ENCODE data around the gene BHLHE40. TPM values are rescaled to one million over a fixed set of nuclear protein-coding genes. Genes with fewer than 3 reads are reported as not detected.

BHLHE40 gene
- total and polyA plus RNA-seq, 2 experiments from 2014 or later, result 1.7 to 2.2 TPM

DNA sequence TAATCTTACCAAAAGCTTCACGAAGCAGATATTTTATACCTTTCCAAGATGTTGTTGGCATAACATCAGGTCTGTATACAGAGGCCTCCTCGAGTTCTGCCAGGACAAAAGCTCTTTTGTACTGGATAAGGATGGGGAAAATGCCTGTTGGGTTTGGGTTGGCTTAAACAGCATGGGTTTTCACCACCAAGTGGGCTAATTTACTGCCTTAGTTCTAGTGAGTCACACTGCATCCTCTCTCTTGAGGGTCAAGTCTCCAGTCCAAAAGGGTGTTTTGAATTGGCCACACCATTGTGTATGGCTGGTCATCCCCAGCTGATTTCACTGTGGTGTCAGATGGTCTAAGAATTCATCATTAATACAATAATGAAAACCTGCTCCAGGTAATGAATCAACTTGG, 26.1 kb upstream of the BHLHE40 start:
- Histone ChIP-seq H4K20me1 (replicated peaks; ENCODE audit: insufficient read depth) (no peaks in the 10 kb centered on the region), H2AFZ (no peak overlapping the region), H3K9me2 (ENCODE audit: insufficient read depth) (peaks cover 7% of the 10 kb centered on the region; the same call in 1 of the 2 replicates), H3K79me2 (replicated peaks; ENCODE audit: insufficient read depth) (no peaks in the 10 kb centered on the region), H3K27ac (ENCODE audit: low read depth) (no peak overlapping the region), H3K27me3 (ENCODE audit: insufficient read depth) (no peaks in the 10 kb centered on the region), H3K4me1 (ENCODE audit: insufficient read depth) (no peaks in the 10 kb centered on the region; the same call in 1 of the 2 replicates), H3K4me3 (no peak overlapping the region), H3K4me2 (no peak overlapping the region), H3K36me3 (ENCODE audit: insufficient read depth) (no peaks in the 10 kb centered on the region), H3F3A (replicated peaks; ENCODE audit: low read depth) (no peaks in the 10 kb centered on the region)
- Mint-ChIP-seq H3K4me1 (peaks cover 13% of the 10 kb centered on the region; the same call in 2 of the 3 replicates), H3K4me3 (no peak overlapping the region), H3K27me3 (ENCODE audit: insufficient read depth, low read depth, poor library complexity) (no peaks in the 10 kb centered on the region), H3K36me3 (ENCODE audit: low read depth) (no peaks in the 10 kb centered on the region), H3K27ac (no peak overlapping the region), H3K9me3 (peaks cover 4% of the 10 kb centered on the region; the same call in 1 of the 3 replicates)
- ATAC-seq, result no peak; the same call in 2 of the 3 replicates
- TF ChIP-seq ZNF114 (CRISPR knock-in tag; IDR thresholded peaks at IDR 0.05) (no peak), EZH2 (IDR thresholded peaks at IDR 0.05; ENCODE audit: low read depth, unreplicated experiment) (no peak), ZNF331 (CRISPR knock-in tag; IDR thresholded peaks at IDR 0.05; ENCODE audit: low read depth) (no peak), CREB1 (CRISPR knock-in tag; IDR thresholded peaks at IDR 0.05; ENCODE audit: low read depth) (no peak), NANOG (IDR thresholded peaks at IDR 0.05; ENCODE audit: borderline replicate concordance) (no peak), EZH2phosphoT487 (IDR thresholded peaks at IDR 0.05; ENCODE audit: unreplicated experiment) (no peak)
- TF ChIP-seq, protein P1, sequence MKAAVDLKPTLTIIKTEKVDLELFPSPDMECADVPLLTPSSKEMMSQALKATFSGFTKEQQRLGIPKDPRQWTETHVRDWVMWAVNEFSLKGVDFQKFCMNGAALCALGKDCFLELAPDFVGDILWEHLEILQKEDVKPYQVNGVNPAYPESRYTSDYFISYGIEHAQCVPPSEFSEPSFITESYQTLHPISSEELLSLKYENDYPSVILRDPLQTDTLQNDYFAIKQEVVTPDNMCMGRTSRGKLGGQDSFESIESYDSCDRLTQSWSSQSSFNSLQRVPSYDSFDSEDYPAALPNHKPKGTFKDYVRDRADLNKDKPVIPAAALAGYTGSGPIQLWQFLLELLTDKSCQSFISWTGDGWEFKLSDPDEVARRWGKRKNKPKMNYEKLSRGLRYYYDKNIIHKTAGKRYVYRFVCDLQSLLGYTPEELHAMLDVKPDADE (IDR thresholded peaks at IDR 0.05), result no peak
- TF ChIP-seq, protein P2, sequence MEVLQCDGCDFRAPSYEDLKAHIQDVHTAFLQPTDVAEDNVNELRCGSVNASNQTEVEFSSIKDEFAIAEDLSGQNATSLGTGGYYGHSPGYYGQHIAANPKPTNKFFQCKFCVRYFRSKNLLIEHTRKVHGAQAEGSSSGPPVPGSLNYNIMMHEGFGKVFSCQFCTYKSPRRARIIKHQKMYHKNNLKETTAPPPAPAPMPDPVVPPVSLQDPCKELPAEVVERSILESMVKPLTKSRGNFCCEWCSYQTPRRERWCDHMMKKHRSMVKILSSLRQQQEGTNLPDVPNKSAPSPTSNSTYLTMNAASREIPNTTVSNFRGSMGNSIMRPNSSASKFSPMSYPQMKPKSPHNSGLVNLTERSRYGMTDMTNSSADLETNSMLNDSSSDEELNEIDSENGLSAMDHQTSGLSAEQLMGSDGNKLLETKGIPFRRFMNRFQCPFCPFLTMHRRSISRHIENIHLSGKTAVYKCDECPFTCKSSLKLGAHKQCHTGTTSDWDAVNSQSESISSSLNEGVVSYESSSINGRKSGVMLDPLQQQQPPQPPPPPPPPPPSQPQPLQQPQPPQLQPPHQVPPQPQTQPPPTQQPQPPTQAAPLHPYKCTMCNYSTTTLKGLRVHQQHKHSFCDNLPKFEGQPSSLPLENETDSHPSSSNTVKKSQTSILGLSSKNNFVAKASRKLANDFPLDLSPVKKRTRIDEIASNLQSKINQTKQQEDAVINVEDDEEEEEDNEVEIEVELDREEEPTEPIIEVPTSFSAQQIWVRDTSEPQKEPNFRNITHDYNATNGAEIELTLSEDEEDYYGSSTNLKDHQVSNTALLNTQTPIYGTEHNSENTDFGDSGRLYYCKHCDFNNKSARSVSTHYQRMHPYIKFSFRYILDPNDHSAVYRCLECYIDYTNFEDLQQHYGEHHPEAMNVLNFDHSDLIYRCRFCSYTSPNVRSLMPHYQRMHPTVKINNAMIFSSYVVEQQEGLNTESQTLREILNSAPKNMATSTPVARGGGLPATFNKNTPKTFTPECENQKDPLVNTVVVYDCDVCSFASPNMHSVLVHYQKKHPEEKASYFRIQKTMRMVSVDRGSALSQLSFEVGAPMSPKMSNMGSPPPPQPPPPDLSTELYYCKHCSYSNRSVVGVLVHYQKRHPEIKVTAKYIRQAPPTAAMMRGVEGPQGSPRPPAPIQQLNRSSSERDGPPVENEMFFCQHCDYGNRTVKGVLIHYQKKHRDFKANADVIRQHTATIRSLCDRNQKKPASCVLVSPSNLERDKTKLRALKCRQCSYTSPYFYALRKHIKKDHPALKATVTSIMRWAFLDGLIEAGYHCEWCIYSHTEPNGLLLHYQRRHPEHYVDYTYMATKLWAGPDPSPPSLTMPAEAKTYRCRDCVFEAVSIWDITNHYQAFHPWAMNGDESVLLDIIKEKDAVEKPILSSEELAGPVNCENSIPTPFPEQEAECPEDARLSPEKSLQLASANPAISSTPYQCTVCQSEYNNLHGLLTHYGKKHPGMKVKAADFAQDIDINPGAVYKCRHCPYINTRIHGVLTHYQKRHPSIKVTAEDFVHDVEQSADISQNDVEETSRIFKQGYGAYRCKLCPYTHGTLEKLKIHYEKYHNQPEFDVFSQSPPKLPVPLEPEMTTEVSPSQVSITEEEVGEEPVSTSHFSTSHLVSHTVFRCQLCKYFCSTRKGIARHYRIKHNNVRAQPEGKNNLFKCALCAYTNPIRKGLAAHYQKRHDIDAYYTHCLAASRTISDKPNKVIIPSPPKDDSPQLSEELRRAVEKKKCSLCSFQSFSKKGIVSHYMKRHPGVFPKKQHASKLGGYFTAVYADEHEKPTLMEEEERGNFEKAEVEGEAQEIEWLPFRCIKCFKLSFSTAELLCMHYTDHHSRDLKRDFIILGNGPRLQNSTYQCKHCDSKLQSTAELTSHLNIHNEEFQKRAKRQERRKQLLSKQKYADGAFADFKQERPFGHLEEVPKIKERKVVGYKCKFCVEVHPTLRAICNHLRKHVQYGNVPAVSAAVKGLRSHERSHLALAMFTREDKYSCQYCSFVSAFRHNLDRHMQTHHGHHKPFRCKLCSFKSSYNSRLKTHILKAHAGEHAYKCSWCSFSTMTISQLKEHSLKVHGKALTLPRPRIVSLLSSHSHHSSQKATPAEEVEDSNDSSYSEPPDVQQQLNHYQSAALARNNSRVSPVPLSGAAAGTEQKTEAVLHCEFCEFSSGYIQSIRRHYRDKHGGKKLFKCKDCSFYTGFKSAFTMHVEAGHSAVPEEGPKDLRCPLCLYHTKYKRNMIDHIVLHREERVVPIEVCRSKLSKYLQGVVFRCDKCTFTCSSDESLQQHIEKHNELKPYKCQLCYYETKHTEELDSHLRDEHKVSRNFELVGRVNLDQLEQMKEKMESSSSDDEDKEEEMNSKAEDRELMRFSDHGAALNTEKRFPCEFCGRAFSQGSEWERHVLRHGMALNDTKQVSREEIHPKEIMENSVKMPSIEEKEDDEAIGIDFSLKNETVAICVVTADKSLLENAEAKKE (CRISPR knock-in tag; IDR thresholded peaks at IDR 0.05), result no peak
- no peak for DNase-seq (ENCODE audit: low spot score)
